ENCODE results near the gene AK3. TPM values are rescaled to one million over a fixed set of nuclear protein-coding genes. Genes with fewer than 3 reads are reported as not detected.

The AK3 gene
- total RNA-seq, 4 donors from 2014 or later = 77.6 to 99.4 (median 88.6) TPM

DNA sequence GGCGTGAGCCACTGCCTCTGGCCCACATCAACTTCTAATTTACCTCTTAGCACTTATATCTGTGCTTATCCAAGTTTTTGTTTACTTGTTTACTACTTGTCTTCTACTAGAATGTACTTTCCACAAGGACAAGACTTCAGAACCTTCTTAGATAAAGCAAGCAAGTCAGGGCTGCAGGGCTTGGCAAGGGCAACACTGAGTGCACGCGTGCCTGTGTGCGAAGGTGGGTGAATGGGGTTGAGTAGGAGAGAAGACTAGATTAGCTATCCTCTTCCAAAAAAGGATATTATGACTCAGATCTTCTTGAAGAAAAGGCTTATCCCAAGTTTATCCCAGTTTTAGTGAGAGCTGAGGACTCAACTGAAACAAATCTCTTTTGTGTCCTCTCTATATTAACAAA is 19.3 kb downstream of the AK3 start:
- DNase-seq (ENCODE audit: low spot score) (no peak), ATAC-seq (ENCODE audit: low FRiP score) (no peak)
- TF ChIP-seq, protein P1, sequence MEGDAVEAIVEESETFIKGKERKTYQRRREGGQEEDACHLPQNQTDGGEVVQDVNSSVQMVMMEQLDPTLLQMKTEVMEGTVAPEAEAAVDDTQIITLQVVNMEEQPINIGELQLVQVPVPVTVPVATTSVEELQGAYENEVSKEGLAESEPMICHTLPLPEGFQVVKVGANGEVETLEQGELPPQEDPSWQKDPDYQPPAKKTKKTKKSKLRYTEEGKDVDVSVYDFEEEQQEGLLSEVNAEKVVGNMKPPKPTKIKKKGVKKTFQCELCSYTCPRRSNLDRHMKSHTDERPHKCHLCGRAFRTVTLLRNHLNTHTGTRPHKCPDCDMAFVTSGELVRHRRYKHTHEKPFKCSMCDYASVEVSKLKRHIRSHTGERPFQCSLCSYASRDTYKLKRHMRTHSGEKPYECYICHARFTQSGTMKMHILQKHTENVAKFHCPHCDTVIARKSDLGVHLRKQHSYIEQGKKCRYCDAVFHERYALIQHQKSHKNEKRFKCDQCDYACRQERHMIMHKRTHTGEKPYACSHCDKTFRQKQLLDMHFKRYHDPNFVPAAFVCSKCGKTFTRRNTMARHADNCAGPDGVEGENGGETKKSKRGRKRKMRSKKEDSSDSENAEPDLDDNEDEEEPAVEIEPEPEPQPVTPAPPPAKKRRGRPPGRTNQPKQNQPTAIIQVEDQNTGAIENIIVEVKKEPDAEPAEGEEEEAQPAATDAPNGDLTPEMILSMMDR (IDR thresholded peaks at IDR 0.05) = no peak

DNA sequence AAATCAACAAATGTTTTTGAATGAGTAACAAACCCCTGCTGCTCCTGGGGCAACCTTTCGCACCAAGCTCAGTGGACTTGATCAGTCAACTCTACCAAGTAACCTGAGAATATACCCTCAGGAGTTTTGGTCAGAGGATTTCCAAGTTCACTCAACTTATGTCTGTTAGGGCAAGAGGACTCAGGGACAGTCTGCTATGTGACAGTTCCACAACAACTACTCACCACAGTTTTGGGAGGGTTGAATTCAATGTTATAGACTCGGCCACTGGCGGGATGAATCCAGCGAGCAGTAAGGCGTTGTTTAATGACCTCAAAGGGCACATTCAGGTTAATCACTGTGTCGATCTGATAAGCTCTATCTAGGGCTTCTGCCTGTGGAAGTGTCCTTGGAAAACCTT is 22.1 kb downstream of the AK3 start:
- DNase-seq (ENCODE audit: low spot score) (no peak), ATAC-seq (ENCODE audit: low FRiP score) (no peak)
- TF ChIP-seq, protein P1 (IDR thresholded peaks at IDR 0.05) = no peak

DNA sequence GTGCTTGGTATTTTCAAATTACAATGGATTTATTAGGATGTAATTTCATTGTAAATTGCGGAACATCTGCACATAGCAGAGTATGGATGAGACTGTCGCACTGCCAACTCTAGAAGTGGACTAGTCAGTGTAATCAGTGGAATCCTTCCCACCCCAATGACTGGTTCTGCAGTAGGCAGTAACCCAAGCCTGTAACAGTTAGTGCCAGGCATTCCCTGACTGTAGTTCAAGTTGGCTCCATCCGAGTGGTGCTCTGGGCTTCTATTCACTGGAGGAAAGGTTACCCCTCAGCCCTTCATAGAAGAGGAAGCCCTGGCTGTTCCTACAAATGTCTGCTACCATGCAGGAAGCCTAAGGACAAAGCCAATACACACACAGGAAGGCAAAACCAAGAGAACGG is 23.2 kb downstream of the AK3 start:
- ATAC-seq (ENCODE audit: low FRiP score) (no peak), DNase-seq (ENCODE audit: low spot score) (no peak)
- TF ChIP-seq, protein P1 (IDR thresholded peaks at IDR 0.05) = no peak

DNA sequence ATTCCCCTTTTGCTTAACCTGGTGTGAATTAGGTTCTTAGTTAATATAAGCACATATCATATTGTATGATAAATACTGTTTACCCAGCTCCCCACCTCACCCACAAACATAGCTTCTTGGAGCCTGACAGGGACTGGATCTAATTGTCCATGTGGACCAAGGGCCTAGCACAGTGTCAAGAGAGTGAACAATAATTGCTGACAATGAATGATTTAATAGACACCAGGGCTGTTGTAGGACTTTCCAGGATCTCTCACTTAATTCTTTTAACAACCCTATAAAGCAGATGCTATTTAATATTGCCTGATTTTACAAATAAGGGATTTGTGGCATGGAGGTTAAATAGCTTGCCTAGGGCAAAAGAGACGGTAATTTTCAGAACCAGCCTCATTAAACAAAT is 24.8 kb downstream of the AK3 start:
- DNase-seq (ENCODE audit: low spot score) (no peak), ATAC-seq (ENCODE audit: low FRiP score) (no peak)
- TF ChIP-seq, protein P1 (IDR thresholded peaks at IDR 0.05) = no peak

DNA sequence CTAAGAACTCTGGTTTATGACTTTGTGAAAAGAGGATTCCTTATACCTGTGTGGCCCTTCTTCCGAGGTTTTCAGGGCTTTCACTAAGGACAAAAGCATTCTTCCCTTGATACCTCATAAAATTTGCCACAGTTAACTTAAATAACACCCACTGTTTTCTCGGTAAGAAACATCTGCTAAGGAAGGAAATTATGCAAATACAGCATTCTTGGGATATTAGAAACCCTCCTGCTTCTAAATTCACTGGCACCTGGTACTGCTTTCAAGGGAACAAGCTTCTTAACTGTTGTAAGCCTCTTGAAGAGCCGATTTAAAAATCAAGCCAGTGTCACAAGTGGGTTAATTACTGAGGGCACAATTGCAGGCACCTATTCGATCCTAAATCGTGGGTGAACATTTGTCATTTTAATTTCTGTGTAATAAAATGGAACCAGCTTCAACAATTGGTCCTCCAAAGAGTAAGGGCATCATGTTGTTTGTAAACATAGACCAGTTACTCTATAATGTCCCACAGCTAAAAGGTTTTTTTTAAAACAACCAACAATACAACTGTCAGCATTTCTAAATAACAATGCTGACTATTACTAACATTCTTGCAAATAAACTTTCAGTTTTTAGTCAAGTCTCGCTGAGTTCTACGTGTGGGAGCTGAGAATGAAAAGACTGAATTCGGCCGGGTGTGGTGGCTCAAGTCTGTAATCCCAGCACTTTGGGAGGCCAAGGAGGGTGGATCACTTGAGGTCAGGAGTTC is 26.6 kb downstream of the AK3 start:
- TF ChIP-seq, protein P1 (IDR thresholded peaks at IDR 0.05) = no peak
- ATAC-seq (ENCODE audit: low FRiP score) (no peak), DNase-seq (ENCODE audit: low spot score) (no peak)

DNA sequence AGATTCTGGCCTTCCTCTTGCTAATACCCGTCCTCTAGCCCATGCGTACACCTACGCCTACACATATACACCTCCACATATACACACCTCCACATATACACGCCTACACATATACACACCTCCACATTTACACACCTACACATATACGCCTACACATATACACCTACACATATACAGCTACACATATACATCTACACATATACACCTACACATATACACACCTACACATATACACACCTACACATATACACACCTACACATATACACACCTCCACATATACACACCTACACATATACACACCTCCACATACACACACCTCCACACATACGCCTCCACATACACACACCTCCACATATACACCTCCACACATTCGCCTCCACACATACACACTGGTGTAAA is 27.2 kb downstream of the AK3 start:
- DNase-seq (ENCODE audit: low spot score) (no peak), ATAC-seq (ENCODE audit: low FRiP score) (no peak)
- TF ChIP-seq, protein P1 (IDR thresholded peaks at IDR 0.05) = no peak

DNA sequence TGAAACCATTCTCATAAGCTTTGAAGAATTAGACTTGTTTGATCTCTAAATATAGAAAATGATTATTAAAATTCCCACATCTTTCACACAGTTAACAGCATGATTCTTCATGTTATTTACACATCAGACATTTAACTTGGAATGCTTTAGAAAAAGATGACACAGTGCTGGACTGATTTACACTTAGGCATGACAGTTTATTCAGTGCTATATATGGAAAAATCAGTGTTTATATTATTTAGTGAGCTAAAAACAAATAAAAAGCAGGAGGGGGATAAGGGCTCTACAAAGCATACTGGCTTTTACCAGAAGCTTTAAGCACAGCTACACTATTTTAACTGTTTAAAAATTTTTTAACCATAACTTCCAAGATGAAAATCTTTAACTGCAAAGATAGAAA is 31.6 kb downstream of the AK3 start:
- no peak for ATAC-seq (ENCODE audit: low FRiP score)
- no peak for DNase-seq (ENCODE audit: low spot score)
- TF ChIP-seq, protein P1 (IDR thresholded peaks at IDR 0.05) = no peak
